ENCODE results near the gene NUDT13.

- TF ChIP-seq CTCF (IDR thresholded peaks at IDR 0.05; ENCODE audit: insufficient read depth, low read length): no peak
- no peak for TF ChIP-seq POLR2AphosphoS5 (IDR thresholded peaks at IDR 0.05; ENCODE audit: low read depth)
- no peak for TF ChIP-seq REST (IDR thresholded peaks at IDR 0.05; ENCODE audit: insufficient replicate concordance, low read depth)
- no peak for TF ChIP-seq GABPA (IDR thresholded peaks at IDR 0.05; ENCODE audit: low read depth)
- no peak for TF ChIP-seq SPI1 (IDR thresholded peaks at IDR 0.05; ENCODE audit: borderline replicate concordance, low read depth)
These were observed 26.4 kb downstream of the NUDT13 start for GRCh38 chr10:73136627-73137026.

All from HL-60 (cell line).